Left hindlimb (tissue), 1 donor: ENCODE results near the gene COLEC12.

Experiments
- DNase-seq: peaks from one replicate; pipeline ENCODE4 v3.0.0-alpha.2; 2018

The COLEC12 gene

GRCh38 chr18:434410-434809 lies 66.1 kb downstream of the COLEC12 start:
- DNase-seq: peak; percentile 48

GRCh38 chr18:433960-434359 lies 66.5 kb downstream of the COLEC12 start:
- DNase-seq: no peak

- DNase-seq: no peak
These were observed 67.2 kb downstream of the COLEC12 start for GRCh38 chr18:433298-433697.

- DNase-seq: no peak
These were observed 67.7 kb downstream of the COLEC12 start for GRCh38 chr18:432791-433190.

GRCh38 chr18:429030-429429 lies 71.5 kb downstream of the COLEC12 start:
- DNase-seq: no peak

GRCh38 chr18:427005-427404 lies 73.5 kb downstream of the COLEC12 start:
- no peak for DNase-seq

- DNase-seq: no peak
These were observed 75.3 kb downstream of the COLEC12 start for GRCh38 chr18:425106-425745.

GRCh38 chr18:424668-425067 lies 75.8 kb downstream of the COLEC12 start:
- no peak for DNase-seq

- peak; percentile 57 for DNase-seq
These were observed 76.3 kb downstream of the COLEC12 start for GRCh38 chr18:424071-424661.

- DNase-seq: no peak
These were observed 77.5 kb downstream of the COLEC12 start for GRCh38 chr18:422966-423365.

GRCh38 chr18:421247-422155 lies 79.0 kb downstream of the COLEC12 start:
- DNase-seq: no peak

- no peak for DNase-seq
These were observed 79.7 kb downstream of the COLEC12 start for GRCh38 chr18:420661-421246.

- no peak for DNase-seq
These were observed 80.8 kb downstream of the COLEC12 start for GRCh38 chr18:419541-420175.

GRCh38 chr18:417495-417894 lies 83.0 kb downstream of the COLEC12 start:
- DNase-seq: no peak

- DNase-seq: no peak
These were observed 83.6 kb downstream of the COLEC12 start for GRCh38 chr18:416930-417329.

- DNase-seq: no peak
These were observed 84.6 kb downstream of the COLEC12 start for GRCh38 chr18:415617-416612.

GRCh38 chr18:415047-415446 lies 85.5 kb downstream of the COLEC12 start:
- DNase-seq: no peak

GRCh38 chr18:413233-413632 lies 87.3 kb downstream of the COLEC12 start:
- DNase-seq: no peak

GRCh38 chr18:410047-410455 lies 90.5 kb downstream of the COLEC12 start:
- DNase-seq: no peak

GRCh38 chr18:408367-408766 lies 92.1 kb downstream of the COLEC12 start:
- no peak for DNase-seq

GRCh38 chr18:407626-408224 lies 92.8 kb downstream of the COLEC12 start:
- DNase-seq: no peak
